T-cell (primary cell): ENCODE results near the gene NRK. TPM values are rescaled to one million over a fixed set of nuclear protein-coding genes. Genes with fewer than 3 reads are reported as not detected.

Source experiments
- ATAC-seq, 4 experiments: fragments of 200-7000 bp in 3 of 4; fragments of 150-1000 bp in 1 of 4; cut with Tn5 transposase; replicated peaks in 1 of 4; 1 replicate in 3 of 4; 2 replicates in 1 of 4; pipeline ENCODE4 v1.10.0; 2021; ENCODE audit warnings: moderate library complexity in 3 of 4, mild to moderate bottlenecking in 2 of 4, moderate number of reproducible peaks in 1 of 4
- CTCF ChIA-PET, 2 donors: fragments of 300-600 bp; sonication (Branson Sonifier 250); formaldehyde crosslinking; loops; one replicate each; lab custom pipeline; 2022; ENCODE audit warnings: antibody characterized with exemption in 2 of 2; lab: Charles Lee
- POLR2A ChIA-PET, 2 donors: fragments of 300-600 bp; sonication (Branson Sonifier 250); formaldehyde crosslinking; loops; one replicate each; lab custom pipeline; 2022; ENCODE audit warnings: antibody characterized with exemption in 2 of 2; lab: Charles Lee
- DNase-seq, 35 experiments: peaks; one replicate each; pipeline versions ENCODE4 v3.0.0 to v3.0.0-alpha.2; 2013 to 2023
- H3K27ac ChIP-seq: one replicate; pipeline ENCODE4 v1.5.1; 2013; ENCODE audit warnings: low read length
- H3K27me3 ChIP-seq, 2 experiments: replicated peaks in 1 of 2; 1 replicate in 1 of 2; 2 replicates in 1 of 2; pipeline versions ENCODE4 v1.6.1 to v1.7.0; 2013; ENCODE audit warnings: low read length in 1 of 2, mixed read lengths in 1 of 2; ENCODE audit not compliant: control insufficient read depth in 2 of 2, insufficient read depth in 2 of 2; ENCODE audit errors: extremely low read depth in 1 of 2
- H3K36me3 ChIP-seq, 2 donors: 1 replicate in 1 of 2; 2 replicates in 1 of 2; pipeline versions ENCODE4 v1.6.1 to v1.7.0; 2013; ENCODE audit warnings: low read length in 1 of 2; ENCODE audit not compliant: control insufficient read depth in 2 of 2, insufficient read depth in 1 of 2; ENCODE audit errors: extremely low read depth in 1 of 2
- H3K4me1 ChIP-seq, 2 experiments: 1 replicate in 1 of 2; 2 replicates in 1 of 2; pipeline versions ENCODE4 v1.6.1 to v1.7.0; 2013; ENCODE audit warnings: low read length in 2 of 2, mixed read lengths in 1 of 2; ENCODE audit not compliant: insufficient read depth in 2 of 2, control insufficient read depth in 1 of 2; ENCODE audit errors: extremely low read depth in 1 of 2
- H3K4me3 ChIP-seq, 2 donors: 1 replicate in 1 of 2; 2 replicates in 1 of 2; pipeline versions ENCODE4 v1.5.1 to v1.7.0; 2013; ENCODE audit warnings: mild to moderate bottlenecking in 2 of 2, low read length in 1 of 2, moderate library complexity in 1 of 2; ENCODE audit not compliant: control insufficient read depth in 1 of 2; ENCODE audit errors: extremely low read depth in 1 of 2
- H3K9me3 ChIP-seq: 2 replicates; pipeline ENCODE4 v1.7.0; 2013
- H3K27ac Mint-ChIP-seq, 2 donors: one replicate each; pipeline ENCODE4 v1.8.0; 2020 to 2021; ENCODE audit warnings: mild to moderate bottlenecking in 2 of 2, mixed read lengths in 2 of 2
- H3K27me3 Mint-ChIP-seq, 2 donors: one replicate each; pipeline ENCODE4 v1.8.0; 2021 to 2022; ENCODE audit warnings: mixed read lengths in 2 of 2
- H3K36me3 Mint-ChIP-seq: one replicate; pipeline ENCODE4 v1.8.0; 2021; ENCODE audit warnings: mixed read lengths
- H3K4me1 Mint-ChIP-seq, 3 donors: one replicate each; pipeline ENCODE4 v1.8.0; 2020 to 2022; ENCODE audit warnings: mixed read lengths in 3 of 3, mild to moderate bottlenecking in 1 of 3
- H3K4me3 Mint-ChIP-seq, 3 donors: one replicate each; pipeline ENCODE4 v1.8.0; 2020 to 2022; ENCODE audit warnings: mild to moderate bottlenecking in 3 of 3, mixed read lengths in 3 of 3, moderate library complexity in 3 of 3
- H3K9me3 Mint-ChIP-seq, 3 donors: one replicate each; pipeline ENCODE4 v1.8.0; 2020 to 2022; ENCODE audit warnings: mixed read lengths in 3 of 3
- WGBS: methylation state at CpG from one replicate; pipeline ENCODE4 v1.1.5; 2013; ENCODE audit warnings: missing lambda C conversion rate; ENCODE audit not compliant: insufficient coverage; 5-methylcytosine and 5-hydroxymethylcytosine counted together
- total RNA-seq, 35 experiments: library from RNA in 6 of 35; stranded (reverse) in 6 of 35; fragments of 120-200 nt in 1 of 35; gene quantifications; one replicate each; pipeline versions ENCODE4 v1.2.1 to v1.2.4 and lab custom pipeline; 2013 to 2026

The NRK gene
- total RNA-seq, 5 donors from 2014 or later (not counting 1 experiment from before 2014, with no cell fraction given): 0.12 to 0.13 TPM; not detected in 3

GRCh38 chrX:105874790-105875189 lies 52.5 kb downstream of the NRK start:
- CTCF ChIA-PET: no interaction called here
- no peaks in the 10 kb centered on the region for H3K36me3 ChIP-seq
- H3K4me1 Mint-ChIP-seq: no peaks in the 10 kb centered on the region
- no peaks in the 10 kb centered on the region for H3K9me3 ChIP-seq
- no peak overlapping the region for H3K27ac Mint-ChIP-seq
- POLR2A ChIA-PET: no interaction called here
- H3K4me1 ChIP-seq: no peaks in the 10 kb centered on the region
- DNase-seq (no peak), ATAC-seq (no peak)
- H3K4me3 ChIP-seq: no peak overlapping the region
- H3K36me3 Mint-ChIP-seq: no peaks in the 10 kb centered on the region
- peaks cover 0 to 3% (median 0%) of the 10 kb centered on the region in 3 donors for H3K9me3 Mint-ChIP-seq
- no peaks in the 10 kb centered on the region for H3K27me3 ChIP-seq
- no peak overlapping the region for H3K4me3 Mint-ChIP-seq
- H3K27me3 Mint-ChIP-seq: peaks cover 0 to 12% of the 10 kb centered on the region in 2 donors
- no peak overlapping the region for H3K27ac ChIP-seq
- no CpG with 5 or more reads among the region's 1 CpG for WGBS

DNA sequence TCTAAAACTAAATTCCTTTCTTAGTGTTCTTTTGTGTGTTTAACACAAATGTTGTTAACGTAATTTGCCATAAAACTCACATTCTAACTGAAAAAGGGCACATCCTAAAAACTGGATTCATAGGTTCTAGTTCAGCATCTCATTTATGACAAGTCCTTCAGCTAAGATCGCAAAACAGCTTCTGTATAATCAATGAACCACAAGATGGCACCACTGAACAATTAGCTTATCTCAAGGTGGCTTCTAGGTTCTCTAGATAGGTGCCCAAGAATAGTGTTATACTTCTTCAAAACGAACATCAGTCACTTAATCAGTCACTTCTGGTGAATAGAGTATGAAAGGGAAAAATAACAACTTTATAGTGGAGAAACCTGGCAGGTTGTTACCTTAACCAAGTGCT lies 54.3 kb downstream of the NRK start:
- Histone ChIP-seq H3K36me3 (no peaks in the 10 kb centered on the region), H3K27me3 (no peaks in the 10 kb centered on the region), H3K9me3 (no peaks in the 10 kb centered on the region), H3K4me1 (no peaks in the 10 kb centered on the region), H3K27ac (no peak overlapping the region), H3K4me3 (no peak overlapping the region)
- no peaks in the 10 kb centered on the region for H3K36me3 Mint-ChIP-seq
- H3K27me3 Mint-ChIP-seq: peaks cover 0 to 12% of the 10 kb centered on the region in 2 donors
- H3K27ac Mint-ChIP-seq: no peak overlapping the region
- DNase-seq (no peak), ATAC-seq (no peak)
- WGBS: no CpG with 5 or more reads among the region's 3 CpGs
- POLR2A ChIA-PET: no interaction called here
- H3K4me1 Mint-ChIP-seq: no peaks in the 10 kb centered on the region
- H3K4me3 Mint-ChIP-seq: no peak overlapping the region
- CTCF ChIA-PET: no interaction called here
- H3K9me3 Mint-ChIP-seq: no peaks in the 10 kb centered on the region

DNA sequence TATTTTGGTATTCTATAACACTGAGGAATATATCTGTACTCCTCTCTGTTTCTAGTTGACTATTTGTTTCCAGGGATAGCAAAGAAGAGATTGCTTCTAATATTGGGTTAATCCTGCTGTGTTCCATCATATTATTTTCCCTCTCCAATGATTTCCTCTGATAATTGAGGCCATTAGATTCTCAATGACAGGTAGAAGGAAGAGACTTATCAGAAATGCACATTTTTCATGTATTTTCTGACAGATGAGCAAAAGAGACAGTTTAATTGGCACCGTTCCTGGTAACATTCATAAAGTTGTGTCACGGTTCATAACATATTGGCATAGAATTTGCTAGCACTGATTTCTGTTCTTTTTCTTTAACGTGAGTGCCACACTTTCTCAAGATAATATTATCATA lies 58.2 kb downstream of the NRK start:
- no peaks in the 10 kb centered on the region for H3K4me1 Mint-ChIP-seq

GRCh38 chrX:105882581-105883275 lies 60.4 kb downstream of the NRK start:
- Mint-ChIP-seq H3K9me3 (no peaks in the 10 kb centered on the region), H3K27ac (no peak overlapping the region), H3K27me3 (peaks cover 0 to 8% of the 10 kb centered on the region in 2 donors), H3K36me3 (no peaks in the 10 kb centered on the region), H3K4me3 (no peak overlapping the region), H3K4me1 (no peaks in the 10 kb centered on the region)
- Histone ChIP-seq H3K36me3 (no peaks in the 10 kb centered on the region), H3K27me3 (no peaks in the 10 kb centered on the region), H3K4me3 (no peak overlapping the region), H3K27ac (no peak overlapping the region), H3K4me1 (no peaks in the 10 kb centered on the region), H3K9me3 (no peaks in the 10 kb centered on the region)
- DNase-seq: no peak
- POLR2A ChIA-PET: no interaction called here
- no peak for ATAC-seq
- CTCF ChIA-PET: no interaction called here
- no CpG with 5 or more reads among the region's 3 CpGs for WGBS

More for the DNA sequence above, 58.2 kb downstream of the NRK start:
- H3K4me3 ChIP-seq: no peak overlapping the region
- DNase-seq: no peak
- no peaks in the 10 kb centered on the region for H3K36me3 Mint-ChIP-seq
- H3K4me1 ChIP-seq: no peaks in the 10 kb centered on the region
- WGBS: no CpG with 5 or more reads among the region's 3 CpGs
- CTCF ChIA-PET: no interaction called here
- peaks cover 0 to 8% of the 10 kb centered on the region in 2 donors for H3K27me3 Mint-ChIP-seq
- no peak for ATAC-seq
- H3K9me3 ChIP-seq: no peaks in the 10 kb centered on the region
- H3K36me3 ChIP-seq: no peaks in the 10 kb centered on the region
- H3K27me3 ChIP-seq: no peaks in the 10 kb centered on the region
- no peak overlapping the region for H3K27ac ChIP-seq
- H3K4me3 Mint-ChIP-seq: no peak overlapping the region
- no peaks in the 10 kb centered on the region for H3K9me3 Mint-ChIP-seq
- POLR2A ChIA-PET: no interaction called here
- H3K27ac Mint-ChIP-seq: no peak overlapping the region

DNA sequence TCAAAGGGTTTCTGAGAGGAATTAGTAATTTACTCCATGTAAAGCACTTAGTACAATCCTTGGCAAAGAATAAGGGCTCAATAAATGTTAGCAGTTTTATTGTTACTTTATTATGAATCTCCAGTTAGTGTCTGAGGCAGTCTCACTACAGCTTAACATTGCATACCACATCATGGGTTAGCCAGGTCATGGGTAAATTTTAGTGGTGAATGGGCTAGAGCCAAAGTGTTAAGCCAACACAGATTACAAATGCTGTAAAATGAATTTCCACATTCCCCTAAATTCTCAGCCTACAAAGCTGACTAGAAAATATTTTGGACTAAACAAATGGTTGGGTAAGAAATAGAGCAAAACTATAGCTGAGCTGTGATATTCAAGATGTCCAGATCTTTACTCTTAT lies 72.4 kb downstream of the NRK start:
- Mint-ChIP-seq H3K27ac (no peak overlapping the region), H3K27me3 (no peaks in the 10 kb centered on the region), H3K36me3 (no peaks in the 10 kb centered on the region), H3K4me3 (no peak overlapping the region), H3K9me3 (peaks cover 0 to 2% (median 0%) of the 10 kb centered on the region in 3 donors), H3K4me1 (no peaks in the 10 kb centered on the region)
- ChIA-PET CTCF (no interaction called here), POLR2A (no interaction called here)
- Histone ChIP-seq H3K36me3 (no peaks in the 10 kb centered on the region), H3K4me1 (no peaks in the 10 kb centered on the region), H3K4me3 (no peak overlapping the region), H3K9me3 (no peaks in the 10 kb centered on the region), H3K27me3 (no peaks in the 10 kb centered on the region), H3K27ac (no peak overlapping the region)
- ATAC-seq: no peak
- DNase-seq: no peak

- Histone ChIP-seq H3K36me3 (no peaks in the 10 kb centered on the region), H3K27me3 (no peaks in the 10 kb centered on the region), H3K9me3 (no peaks in the 10 kb centered on the region), H3K4me1 (no peaks in the 10 kb centered on the region), H3K4me3 (no peak overlapping the region), H3K27ac (no peak overlapping the region)
- H3K4me1 Mint-ChIP-seq: no peaks in the 10 kb centered on the region
- H3K36me3 Mint-ChIP-seq: no peaks in the 10 kb centered on the region
- ChIA-PET POLR2A (no interaction called here), CTCF (no interaction called here)
- H3K27me3 Mint-ChIP-seq: peaks cover 0 to 5% of the 10 kb centered on the region in 2 donors
- no peaks in the 10 kb centered on the region for H3K9me3 Mint-ChIP-seq
- H3K27ac Mint-ChIP-seq: no peak overlapping the region
- ATAC-seq: no peak
- WGBS: 100% methylated on average over 2 of the region's 8 CpGs
- no peak for DNase-seq
- H3K4me3 Mint-ChIP-seq: no peak overlapping the region
These were observed 87.2 kb downstream of the NRK start for GRCh38 chrX:105909576-105909975.
